OCI-LY1 (cell line): ENCODE measurements around the gene WDR93.

Experiments
- H2AFZ ChIP-seq: fragments of 200-600 bp; sonication (generic), shearing (Covaris generic); 2 replicates; pipeline ENCODE4 v1.6.0; 2014; ENCODE audit warnings: antibody characterized with exemption, mild to moderate bottlenecking, low read length
- H3F3A ChIP-seq: fragments of 200-600 bp; sonication (generic), shearing (Covaris generic); 2 replicates; pipeline ENCODE4 v1.6.0; 2014; ENCODE audit warnings: mild to moderate bottlenecking, antibody characterized with exemption, low read length, moderate library complexity; ENCODE audit not compliant: insufficient read depth
- H3K27ac ChIP-seq: fragments of 200-600 bp; sonication (generic); 2 replicates; pipeline ENCODE4 v1.5.1; 2014; ENCODE audit warnings: low read length, mixed run types, mild to moderate bottlenecking, low read depth; ENCODE audit not compliant: poor library complexity, severe bottlenecking
- H3K27me3 ChIP-seq: fragments of 200-600 bp; sonication (generic); 2 replicates; pipeline ENCODE4 v1.6.0; 2014; ENCODE audit warnings: antibody characterized with exemption, mild to moderate bottlenecking, low read length, moderate library complexity; ENCODE audit not compliant: insufficient read depth
- H3K36me3 ChIP-seq: fragments of 200-600 bp; sonication (generic); 2 replicates; pipeline ENCODE4 v1.6.1; 2014; ENCODE audit warnings: mild to moderate bottlenecking, antibody characterized with exemption, low read length, moderate library complexity, mixed read lengths; ENCODE audit not compliant: insufficient read depth
- H3K4me1 ChIP-seq: fragments of 200-600 bp; sonication (generic); 2 replicates; pipeline ENCODE4 v1.5.1; 2014; ENCODE audit warnings: mild to moderate bottlenecking, low read length, moderate library complexity; ENCODE audit not compliant: insufficient read depth, severe bottlenecking
- H3K4me2 ChIP-seq: fragments of 200-600 bp; sonication (generic), shearing (Covaris generic); 2 replicates; pipeline ENCODE4 v1.6.1; 2014; ENCODE audit warnings: low read length
- H3K4me3 ChIP-seq: fragments of 200-600 bp; sonication (generic); 2 replicates; pipeline ENCODE4 v1.5.1; 2014; ENCODE audit warnings: low read length, low read depth, mild to moderate bottlenecking, mixed read lengths; ENCODE audit not compliant: poor library complexity, severe bottlenecking
- H3K79me2 ChIP-seq: fragments of 200-600 bp; shearing (Covaris generic); 2 replicates; pipeline ENCODE4 v1.6.1; 2016; ENCODE audit warnings: mixed run types, low read length, mixed read lengths; ENCODE audit not compliant: insufficient read depth
- H3K9ac ChIP-seq: fragments of 200-600 bp; sonication (generic), shearing (Covaris generic); 2 replicates; pipeline ENCODE4 v1.6.1; 2014; ENCODE audit warnings: mild to moderate bottlenecking, low read length, mixed read lengths
- H3K9me2 ChIP-seq: fragments of 200-600 bp; sonication (generic), shearing (Covaris generic); 2 replicates; pipeline ENCODE4 v1.6.1; 2014; ENCODE audit warnings: low read depth, mild to moderate bottlenecking, low read length, mixed read lengths
- H3K9me3 ChIP-seq: fragments of 200-600 bp; shearing (Covaris generic); 2 replicates; pipeline ENCODE4 v1.6.1; 2014; ENCODE audit warnings: low read length, mixed read lengths
- H4K20me1 ChIP-seq: fragments of 200-600 bp; sonication (generic), shearing (Covaris generic); 2 replicates; pipeline ENCODE4 v1.6.0; 2016; ENCODE audit warnings: mild to moderate bottlenecking, low read length; ENCODE audit not compliant: insufficient read depth
- EZH2 ChIP-seq: fragments of 200-600 bp; sonication (generic), shearing (Covaris generic); IDR thresholded peaks from 2 replicates; pipeline ENCODE4 v1.8.0; 2017; ENCODE audit warnings: borderline replicate concordance, mixed run types, mild to moderate bottlenecking, antibody characterized with exemption, low read length, moderate library complexity, mixed read lengths
- TF ChIP-seq, protein P1 (sequence below): fragments of 200-600 bp; sonication (generic), shearing (Covaris generic); IDR thresholded peaks from 2 replicates; pipeline ENCODE4 v1.5.1; 2017; ENCODE audit warnings: mild to moderate bottlenecking, antibody characterized with exemption, low read length, moderate library complexity, mixed read lengths

WDR93 gene

DNA sequence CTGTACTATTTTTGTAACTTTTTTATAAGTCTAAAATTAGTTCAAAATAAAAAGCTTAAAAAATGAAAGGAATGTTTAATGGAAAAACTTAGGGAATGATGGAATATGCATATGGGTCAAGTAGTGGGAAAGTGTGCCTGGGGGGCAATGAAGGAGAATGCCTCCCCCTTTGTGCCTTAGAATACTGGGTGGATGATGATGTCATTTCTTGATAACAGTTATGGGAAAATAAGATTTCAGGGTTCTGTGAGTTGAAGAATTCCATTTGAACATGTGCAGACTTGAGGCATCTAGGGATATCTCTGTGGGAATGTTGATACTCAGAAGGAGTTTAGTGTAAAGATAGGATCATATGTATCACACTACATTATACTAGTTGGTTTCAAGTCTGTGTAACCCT is 13.8 kb downstream of the WDR93 start:
- TF ChIP-seq EZH2: no peak
- TF ChIP-seq, protein P1, sequence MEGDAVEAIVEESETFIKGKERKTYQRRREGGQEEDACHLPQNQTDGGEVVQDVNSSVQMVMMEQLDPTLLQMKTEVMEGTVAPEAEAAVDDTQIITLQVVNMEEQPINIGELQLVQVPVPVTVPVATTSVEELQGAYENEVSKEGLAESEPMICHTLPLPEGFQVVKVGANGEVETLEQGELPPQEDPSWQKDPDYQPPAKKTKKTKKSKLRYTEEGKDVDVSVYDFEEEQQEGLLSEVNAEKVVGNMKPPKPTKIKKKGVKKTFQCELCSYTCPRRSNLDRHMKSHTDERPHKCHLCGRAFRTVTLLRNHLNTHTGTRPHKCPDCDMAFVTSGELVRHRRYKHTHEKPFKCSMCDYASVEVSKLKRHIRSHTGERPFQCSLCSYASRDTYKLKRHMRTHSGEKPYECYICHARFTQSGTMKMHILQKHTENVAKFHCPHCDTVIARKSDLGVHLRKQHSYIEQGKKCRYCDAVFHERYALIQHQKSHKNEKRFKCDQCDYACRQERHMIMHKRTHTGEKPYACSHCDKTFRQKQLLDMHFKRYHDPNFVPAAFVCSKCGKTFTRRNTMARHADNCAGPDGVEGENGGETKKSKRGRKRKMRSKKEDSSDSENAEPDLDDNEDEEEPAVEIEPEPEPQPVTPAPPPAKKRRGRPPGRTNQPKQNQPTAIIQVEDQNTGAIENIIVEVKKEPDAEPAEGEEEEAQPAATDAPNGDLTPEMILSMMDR: no peak
- no peak overlapping the region for H3K9ac ChIP-seq
- H3K4me3 ChIP-seq: no peak overlapping the region
- no peaks in the 10 kb centered on the region for H3K9me3 ChIP-seq
- H3K9me2 ChIP-seq: no peaks in the 10 kb centered on the region
- no peak overlapping the region for H3K4me2 ChIP-seq
- no peak overlapping the region for H3K27ac ChIP-seq
- H3K27me3 ChIP-seq: peaks cover 3% of the 10 kb centered on the region; the same call in 1 of the 2 replicates
- no peak overlapping the region for H2AFZ ChIP-seq
- H3K4me1 ChIP-seq: no peaks in the 10 kb centered on the region
- no peaks in the 10 kb centered on the region for H3F3A ChIP-seq
- H3K36me3 ChIP-seq: no peaks in the 10 kb centered on the region
- no peaks in the 10 kb centered on the region for H4K20me1 ChIP-seq
- no peaks in the 10 kb centered on the region for H3K79me2 ChIP-seq

- H3K9ac ChIP-seq: no peak overlapping the region
- H3K9me2 ChIP-seq: no peaks in the 10 kb centered on the region
- no peaks in the 10 kb centered on the region for H3K79me2 ChIP-seq
- TF ChIP-seq, protein P1: no peak
- TF ChIP-seq EZH2: no peak
- no peaks in the 10 kb centered on the region for H3K36me3 ChIP-seq
- H3K4me3 ChIP-seq: no peak overlapping the region
- no peaks in the 10 kb centered on the region for H3K4me1 ChIP-seq
- no peaks in the 10 kb centered on the region for H4K20me1 ChIP-seq
- no peaks in the 10 kb centered on the region for H3K9me3 ChIP-seq
- no peak overlapping the region for H2AFZ ChIP-seq
- no peaks in the 10 kb centered on the region for H3F3A ChIP-seq
- H3K27ac ChIP-seq: no peak overlapping the region
- H3K27me3 ChIP-seq: no peaks in the 10 kb centered on the region
- no peak overlapping the region for H3K4me2 ChIP-seq
Observed at GRCh38 chr15:89707577-89707976, 17.0 kb downstream of the WDR93 start.

GRCh38 chr15:89714775-89715174 is 24.2 kb downstream of the WDR93 start:
- no peaks in the 10 kb centered on the region for H3K36me3 ChIP-seq
- H3K9ac ChIP-seq: no peak overlapping the region
- no peaks in the 10 kb centered on the region for H3K9me2 ChIP-seq
- no peak overlapping the region for H2AFZ ChIP-seq
- no peak overlapping the region for H3K4me2 ChIP-seq
- no peaks in the 10 kb centered on the region for H3K27me3 ChIP-seq
- no peaks in the 10 kb centered on the region for H3K9me3 ChIP-seq
- no peak overlapping the region for H3K4me3 ChIP-seq
- H3K27ac ChIP-seq: no peak overlapping the region
- no peaks in the 10 kb centered on the region for H4K20me1 ChIP-seq
- H3F3A ChIP-seq: no peaks in the 10 kb centered on the region
- H3K4me1 ChIP-seq: no peaks in the 10 kb centered on the region
- H3K79me2 ChIP-seq: no peaks in the 10 kb centered on the region
- TF ChIP-seq, protein P1: no peak
- TF ChIP-seq EZH2: no peak
